Suprapubic skin (tissue), 4 donors: ENCODE data around the gene RASA2. TPM values are rescaled to one million over a fixed set of nuclear protein-coding genes. Genes with fewer than 3 reads are reported as not detected.
A peak's percentile ranks its signal among the peaks of the same experiment; 100 is the strongest.

Experiments used
- DNase-seq, 2 donors: peaks; one replicate each; pipeline ENCODE4 v3.0.0-alpha.2; 2019; ENCODE audit warnings: low spot score in 2 of 2
- H3K27ac ChIP-seq: fragments of 200-600 bp; sonication (generic); one replicate; pipeline ENCODE4 v1.5.1; 2019
- H3K27me3 ChIP-seq: fragments of 200-600 bp; sonication (generic); one replicate; pipeline ENCODE4 v1.5.1; 2019
- H3K36me3 ChIP-seq: fragments of 200-600 bp; sonication (generic); one replicate; pipeline ENCODE4 v1.5.1; 2019
- H3K4me1 ChIP-seq: fragments of 200-600 bp; sonication (generic); one replicate; pipeline ENCODE4 v1.5.1; 2019
- H3K4me3 ChIP-seq: fragments of 200-600 bp; sonication (generic); one replicate; pipeline ENCODE4 v1.5.1; 2019; ENCODE audit warnings: mild to moderate bottlenecking
- H3K9me3 ChIP-seq: fragments of 200-600 bp; sonication (generic); one replicate; pipeline ENCODE4 v1.5.1; 2019
- CTCF ChIP-seq, 2 donors: fragments of 200-600 bp in 1 of 2; fragments of 450-650 bp in 1 of 2; sonication (generic) in 1 of 2; IDR thresholded peaks; one replicate each; pipeline ENCODE4 v1.5.1; 2016 to 2019; ENCODE audit warnings: antibody characterized with exemption in 2 of 2, mild to moderate bottlenecking in 1 of 2, moderate library complexity in 1 of 2
- EP300 ChIP-seq: sonication (generic); formaldehyde crosslinking; IDR thresholded peaks from one replicate; pipeline ENCODE4 v1.6.1; 2017; ENCODE audit warnings: antibody characterized with exemption
- POLR2A ChIP-seq, 2 donors: fragments of 450-650 bp; IDR thresholded peaks; one replicate each; pipeline ENCODE4 v1.6.1; 2017; ENCODE audit warnings: antibody characterized with exemption in 2 of 2, mild to moderate bottlenecking in 2 of 2, moderate library complexity in 2 of 2
- POLR2AphosphoS5 ChIP-seq, 3 donors: sonication (generic); formaldehyde crosslinking; IDR thresholded peaks; one replicate each; pipeline ENCODE4 v1.6.1; 2017; ENCODE audit warnings: antibody characterized with exemption in 3 of 3
- WGBS: methylation state at CpG from one replicate; pipeline ENCODE4 v1.1.5; 2018; 5-methylcytosine and 5-hydroxymethylcytosine counted together
- total RNA-seq, 4 donors: library from RNA; depleted of rRNA; stranded (reverse); fragments of >200 nt; gene quantifications; one replicate each; pipeline ENCODE4 v1.1.0, GENCODE V29; 2016

The RASA2 gene
- total RNA-seq, 4 donors from 2014 or later: 14.3 to 48.6 (median 24.0) TPM

- WGBS: 62% methylated on average over 5 of the region's 5 CpGs
- TF ChIP-seq EP300 (no peak), POLR2A (IDR thresholded peaks at IDR 0.05) (no peak), POLR2AphosphoS5 (IDR thresholded peaks at IDR 0.05) (no peak), CTCF (IDR thresholded peaks at IDR 0.05) (no peak)
- no peak for DNase-seq
- Histone ChIP-seq H3K27ac (no peak overlapping the region), H3K36me3 (no peaks in the 10 kb centered on the region), H3K27me3 (no peaks in the 10 kb centered on the region), H3K4me3 (no peak overlapping the region), H3K4me1 (peaks cover 10% of the 10 kb centered on the region), H3K9me3 (no peaks in the 10 kb centered on the region)
Measured at GRCh38 chr3:141482245-141482922, 4.4 kb upstream of the RASA2 start.

- no peaks in the 10 kb centered on the region for H3K36me3 ChIP-seq
- DNase-seq: no peak
- 96% methylated on average over 8 of the region's 8 CpGs for WGBS
- TF ChIP-seq POLR2AphosphoS5 (IDR thresholded peaks at IDR 0.05) (no peak), POLR2A (IDR thresholded peaks at IDR 0.05) (no peak), EP300 (no peak), CTCF (IDR thresholded peaks at IDR 0.05) (no peak)
- H3K4me1 ChIP-seq: peaks cover 19% of the 10 kb centered on the region
- H3K27ac ChIP-seq: no peak overlapping the region
- no peaks in the 10 kb centered on the region for H3K9me3 ChIP-seq
- H3K27me3 ChIP-seq: no peaks in the 10 kb centered on the region
- H3K4me3 ChIP-seq: no peak overlapping the region
Measured at GRCh38 chr3:141484701-141485287, 2.0 kb upstream of the RASA2 start.

GRCh38 chr3:141485641-141486495, 959 bp upstream of the RASA2 start:
- H3K27me3 ChIP-seq: no peaks in the 10 kb centered on the region
- no peaks in the 10 kb centered on the region for H3K9me3 ChIP-seq
- DNase-seq: no peak
- peak overlapping the region; percentile 99 for H3K27ac ChIP-seq
- peaks cover 19% of the 10 kb centered on the region for H3K4me1 ChIP-seq
- H3K36me3 ChIP-seq: no peaks in the 10 kb centered on the region
- 49% methylated on average over 10 of the region's 10 CpGs for WGBS
- peak overlapping the region; percentile 85 for H3K4me3 ChIP-seq
- TF ChIP-seq CTCF (IDR thresholded peaks at IDR 0.05) (no peak), POLR2A (IDR thresholded peaks at IDR 0.05) (no peak), POLR2AphosphoS5 (IDR thresholded peaks at IDR 0.05) (no peak), EP300 (no peak)

- Histone ChIP-seq H3K27me3 (no peaks in the 10 kb centered on the region), H3K36me3 (no peaks in the 10 kb centered on the region)
Measured at GRCh38 chr3:141486496-141486745, 406 bp upstream of the RASA2 start.

More at GRCh38 chr3:141486496-141486745, 406 bp upstream of the RASA2 start:
- no peak for DNase-seq
- peak overlapping the region; percentile 99 for H3K27ac ChIP-seq
- H3K4me3 ChIP-seq: peak overlapping the region; percentile 85
- H3K4me1 ChIP-seq: peaks cover 20% of the 10 kb centered on the region
- TF ChIP-seq POLR2A (IDR thresholded peaks at IDR 0.05) (no peak), POLR2AphosphoS5 (IDR thresholded peaks at IDR 0.05) (no peak), EP300 (no peak), CTCF (IDR thresholded peaks at IDR 0.05) (no peak)
- no peaks in the 10 kb centered on the region for H3K9me3 ChIP-seq
- WGBS: 5% methylated on average over 4 of the region's 4 CpGs
